H1 (cell line): ENCODE results near the gene CELF5. TPM values are rescaled to one million over a fixed set of nuclear protein-coding genes. Genes with fewer than 3 reads are reported as not detected.

ENCODE experiments used
- JUN ChIP-seq: IDR thresholded peaks from 2 replicates; pipeline ENCODE4 v1.6.1; 2011; ENCODE audit warnings: low read depth, mild to moderate bottlenecking, improper control_type of control experiment, low read length
- JUND ChIP-seq: IDR thresholded peaks from 2 replicates; pipeline ENCODE4 v1.6.1; 2011; ENCODE audit warnings: mild to moderate bottlenecking, improper control_type of control experiment, low read length
- SP4 ChIP-seq: IDR thresholded peaks from 2 replicates; pipeline ENCODE4 v1.6.1; 2012; ENCODE audit warnings: low read length, inconsistent platforms
- TCF12 ChIP-seq: IDR thresholded peaks from 2 replicates; pipeline ENCODE4 v1.6.1; 2011; ENCODE audit warnings: low read depth, mild to moderate bottlenecking, low read length
- polyA plus RNA-seq, 7 experiments: library from polyadenylated mRNA; depleted of rRNA in 3 of 7; stranded (reverse) in 5 of 7; unstranded in 2 of 7; fragments of >200 nt in 5 of 7; fragments of 200-250 nt in 2 of 7; gene quantifications; 1 replicate in 5 of 7; 2 replicates in 1 of 7; 4 replicates in 1 of 7; pipeline versions ENCODE4 v1.2.1 to v1.2.3, GENCODE V29; 2011 to 2013; ENCODE audit warnings: missing spikeins in 2 of 7, mixed read lengths in 2 of 7
- total RNA-seq: library from RNA; stranded (reverse); fragmentation: NEBNext Ultra II Directional; extraction: Animal tissue kit (Norgen Biotek cat#: 25700); gene quantifications from 2 replicates; pipeline ENCODE4 v1.2.1, GENCODE V29; 2021

Gene CELF5
- total and polyA plus RNA-seq, 2 of the 8 experiments (the other 6 are each of a cell fraction or from before 2014, with no cell fraction given): 9.8 to 15.0 TPM

- TF ChIP-seq JUND (no peak), TCF12 (no peak), JUN (no peak), SP4 (no peak)
These were observed 32.6 kb downstream of the CELF5 start (continued) for GRCh38 chr19:3257071-3257470.
